ENCODE results near the gene CNTN4.

Gene CNTN4

DNA sequence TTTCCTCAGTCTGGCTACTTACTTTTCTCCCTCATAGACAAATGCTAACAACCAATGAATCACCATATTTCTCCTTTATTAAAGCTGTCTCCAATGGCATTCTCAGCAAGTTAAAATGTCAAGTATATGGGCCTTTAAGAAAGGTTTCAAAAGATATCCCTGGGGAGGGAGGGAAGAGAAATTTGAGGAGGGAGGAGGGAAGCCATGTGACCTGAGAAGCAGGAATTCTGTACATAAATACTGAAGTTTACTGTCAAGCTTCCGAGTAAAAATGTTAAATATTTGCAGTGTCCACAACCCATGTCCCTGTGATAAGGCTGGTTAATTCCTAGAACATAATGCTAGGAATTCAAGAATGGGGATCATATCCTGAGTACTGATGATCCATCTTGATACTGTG is 175.9 kb downstream of the CNTN4 start:
- DNase-seq = no peak

- no peak for DNase-seq
Observed at GRCh38 chr3:2283818-2284217, 185.2 kb downstream of the CNTN4 start.

GRCh38 chr3:2300938-2301337 is 202.3 kb downstream of the CNTN4 start:
- DNase-seq = no peak

DNA sequence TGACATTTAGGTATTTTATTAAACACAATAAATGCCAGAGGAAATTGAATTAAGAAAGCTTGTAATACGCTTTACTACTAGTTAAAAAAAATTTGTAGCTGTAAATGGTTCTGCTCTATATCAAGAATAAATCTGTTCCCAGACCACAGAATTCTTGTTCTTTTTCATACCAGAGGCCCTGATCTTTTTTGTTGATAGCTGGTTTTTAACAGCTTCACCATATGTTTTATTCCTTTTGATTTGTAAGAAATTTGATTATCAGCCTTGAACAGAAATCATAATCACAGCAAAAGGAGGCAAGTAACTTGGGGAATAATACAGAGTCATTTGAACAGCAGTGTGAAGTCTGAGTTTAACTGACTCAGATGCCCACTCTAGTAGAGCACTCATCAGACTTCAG is 202.7 kb downstream of the CNTN4 start:
- no peak for DNase-seq

GRCh38 chr3:2303566-2303965 is 204.9 kb downstream of the CNTN4 start:
- DNase-seq = no peak

GRCh38 chr3:2311022-2311421 is 212.4 kb downstream of the CNTN4 start:
- DNase-seq = no peak

- no peak for DNase-seq
Observed at GRCh38 chr3:2317521-2317920, 218.9 kb downstream of the CNTN4 start.

DNA sequence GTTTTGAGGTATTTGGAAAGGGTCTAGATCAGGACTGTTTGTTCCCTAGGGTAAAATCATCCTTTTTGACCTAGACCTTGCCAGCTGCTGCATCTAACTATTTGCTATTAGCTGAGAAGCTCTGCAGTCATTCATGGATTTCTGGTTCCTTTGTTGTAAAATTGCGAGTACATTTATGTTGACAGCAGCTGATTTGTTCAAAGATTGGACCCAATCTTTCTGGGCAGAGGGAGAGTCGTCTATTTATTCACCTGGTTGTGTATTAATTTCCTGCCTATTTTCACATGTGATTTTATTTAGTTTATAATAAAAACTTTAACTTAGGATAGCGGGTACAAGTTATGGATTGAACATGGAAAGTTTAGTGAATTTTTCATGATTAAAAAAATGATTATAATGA is 236.3 kb downstream of the CNTN4 start:
- DNase-seq = no peak

- no peak for DNase-seq
Observed at GRCh38 chr3:2343031-2343682, 244.5 kb downstream of the CNTN4 start.

DNA sequence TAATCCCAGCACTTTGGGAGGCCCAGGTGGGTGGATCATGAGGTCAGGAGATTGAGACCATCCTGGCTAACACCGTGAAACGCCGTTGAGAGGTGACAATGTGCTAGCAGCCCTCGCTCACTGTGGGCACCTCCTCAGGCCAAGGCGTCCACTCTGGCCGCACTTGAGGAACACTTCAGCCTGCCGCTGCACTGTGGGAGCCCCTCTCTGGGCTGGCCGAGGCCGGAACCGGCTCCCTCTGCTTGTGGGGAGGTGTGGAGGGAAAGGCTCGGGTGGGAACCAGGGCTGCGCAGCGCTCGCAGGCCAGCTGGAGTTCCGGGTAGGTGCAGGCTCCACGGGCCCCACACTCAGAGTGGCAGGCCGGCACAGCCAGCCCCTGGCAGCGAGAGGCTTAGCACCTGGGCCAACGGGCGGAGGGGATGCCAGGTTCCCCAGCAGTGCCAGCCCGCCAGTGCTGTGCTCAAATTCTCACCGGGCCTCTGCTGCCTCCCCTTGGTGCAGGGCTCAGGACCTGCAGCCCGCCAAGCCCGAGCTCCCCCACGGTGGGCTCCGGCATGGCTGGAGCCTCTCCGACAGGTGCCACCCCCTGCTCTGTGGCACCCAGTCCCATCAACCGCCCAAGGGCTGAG is 253.6 kb downstream of the CNTN4 start:
- DNase-seq = no peak

DNA sequence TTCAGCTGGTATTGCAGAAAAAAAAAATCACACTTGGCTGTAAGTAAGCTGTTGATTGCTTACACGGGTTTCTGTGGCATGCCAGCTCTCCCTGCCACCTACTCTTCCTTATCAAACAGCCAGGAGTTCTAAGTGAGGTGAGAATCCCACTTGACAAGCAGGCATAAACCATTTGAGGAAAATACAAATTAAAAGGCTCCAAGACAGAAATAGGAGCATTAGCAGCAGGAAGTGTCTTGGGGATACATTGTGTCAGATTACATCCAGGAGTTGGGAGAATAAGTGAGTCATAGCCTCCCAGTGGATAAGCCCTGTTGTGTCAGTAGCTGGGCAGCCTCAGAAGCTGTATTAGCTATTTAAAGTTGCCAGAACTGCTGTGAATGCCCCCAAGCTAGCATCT is 256.0 kb downstream of the CNTN4 start:
- DNase-seq = no peak

DNA sequence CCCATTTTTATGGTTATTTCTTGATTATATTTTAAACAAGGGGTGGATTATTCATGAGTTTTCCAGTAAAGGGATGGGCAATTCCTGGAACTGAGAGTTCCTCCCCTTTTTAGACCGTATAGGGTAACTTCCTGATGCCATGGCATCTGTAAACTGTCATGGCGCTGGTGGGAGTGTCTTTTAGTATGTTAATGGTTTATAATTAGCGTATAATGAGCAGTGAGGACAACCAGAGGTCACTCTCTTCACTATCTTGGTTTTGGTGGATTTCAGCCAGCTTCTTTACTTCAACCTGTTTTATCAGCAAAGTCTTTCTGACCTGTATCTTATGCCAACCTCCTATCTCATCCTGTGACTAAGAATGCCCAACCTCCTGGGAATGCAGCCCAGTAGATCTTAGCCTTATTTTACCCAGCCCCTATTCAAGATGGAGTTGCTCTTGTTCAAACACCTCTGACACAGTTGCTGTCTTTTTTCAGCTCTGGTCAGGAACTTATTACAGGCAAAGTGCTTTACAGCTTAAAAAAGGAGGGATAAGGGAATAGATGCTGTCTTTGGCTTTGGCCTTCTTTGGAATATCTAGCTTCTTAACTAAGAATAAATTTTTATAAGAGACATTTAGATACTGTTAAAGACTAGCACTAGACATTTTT is 257.8 kb downstream of the CNTN4 start:
- DNase-seq = no peak

- DNase-seq = no peak
Observed at GRCh38 chr3:2360815-2361214, 262.1 kb downstream of the CNTN4 start.

DNA sequence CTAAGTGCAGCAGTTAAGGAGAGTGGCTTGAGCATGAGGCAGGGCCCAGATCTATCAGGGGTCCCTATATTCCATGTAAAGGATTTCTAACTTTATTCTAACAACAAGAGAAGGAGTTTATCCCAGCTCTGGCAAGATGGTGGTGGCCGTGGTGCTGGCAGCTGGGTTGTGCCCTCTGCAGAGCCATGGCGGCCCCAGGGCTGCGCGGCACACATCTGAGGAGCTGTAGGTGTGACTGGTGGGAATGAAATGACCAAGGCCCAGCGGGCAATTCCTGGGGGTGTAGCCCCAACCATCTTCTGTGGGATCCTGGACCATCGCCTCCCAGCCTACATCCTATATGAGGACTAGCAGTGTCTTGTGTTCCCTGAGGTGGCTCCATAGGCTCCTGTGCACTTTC is 263.5 kb downstream of the CNTN4 start:
- no peak for DNase-seq

DNA sequence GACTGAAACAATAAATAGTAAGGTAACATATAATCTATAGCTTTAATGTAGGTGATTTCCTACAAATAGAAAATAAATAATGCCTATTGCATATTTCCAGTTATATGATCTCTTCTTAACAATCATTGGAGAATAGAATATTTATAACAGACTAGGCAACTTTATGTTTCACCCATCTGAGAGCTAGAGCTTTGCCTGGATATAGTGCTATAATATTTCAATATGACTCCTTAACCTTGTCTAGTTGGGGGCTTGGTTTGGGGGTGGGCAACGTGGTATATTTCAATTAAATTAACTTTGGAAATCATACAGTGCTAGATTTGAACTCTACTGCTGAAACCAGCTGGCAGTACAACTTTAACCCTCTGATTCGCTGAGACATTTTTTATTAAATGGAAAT is 265.2 kb downstream of the CNTN4 start:
- no peak for DNase-seq

DNA sequence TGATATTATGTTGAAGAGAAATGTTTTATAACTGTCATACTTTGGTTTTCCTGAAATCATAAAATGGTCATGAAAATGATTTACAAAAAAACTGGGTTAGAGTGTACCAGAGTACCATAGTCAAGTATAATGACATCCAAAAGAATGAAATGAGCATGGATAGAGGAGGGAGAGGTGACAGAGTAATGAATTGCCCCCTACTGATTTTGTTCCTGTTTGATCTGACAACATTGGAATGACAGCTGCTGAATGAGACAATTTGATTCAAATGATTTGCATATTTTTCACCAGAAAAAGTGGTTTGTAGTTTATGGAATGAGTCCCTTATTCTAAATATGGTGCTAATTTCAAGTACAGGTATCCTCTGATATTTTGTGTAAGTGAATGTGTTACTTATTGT is 271.7 kb downstream of the CNTN4 start:
- no peak for DNase-seq

DNA sequence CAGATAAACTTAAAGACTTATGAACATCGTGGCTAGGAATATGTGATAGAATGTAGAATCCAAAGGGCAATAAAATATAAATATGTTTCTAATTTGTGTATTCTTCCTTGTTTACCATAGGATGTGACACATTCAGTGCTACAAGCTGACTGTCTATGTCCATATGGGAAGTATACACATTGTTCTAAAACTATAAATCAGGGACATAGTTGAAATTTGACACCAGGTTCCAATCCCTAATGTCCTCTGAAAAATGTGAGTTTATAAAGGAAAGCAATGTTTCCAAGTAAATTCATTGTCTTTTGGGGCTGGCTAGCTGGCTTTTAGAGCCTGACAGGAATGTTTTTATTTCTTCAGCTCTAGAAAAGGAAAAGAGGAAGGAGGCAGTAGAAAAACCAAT is 273.6 kb downstream of the CNTN4 start:
- DNase-seq = no peak

DNA sequence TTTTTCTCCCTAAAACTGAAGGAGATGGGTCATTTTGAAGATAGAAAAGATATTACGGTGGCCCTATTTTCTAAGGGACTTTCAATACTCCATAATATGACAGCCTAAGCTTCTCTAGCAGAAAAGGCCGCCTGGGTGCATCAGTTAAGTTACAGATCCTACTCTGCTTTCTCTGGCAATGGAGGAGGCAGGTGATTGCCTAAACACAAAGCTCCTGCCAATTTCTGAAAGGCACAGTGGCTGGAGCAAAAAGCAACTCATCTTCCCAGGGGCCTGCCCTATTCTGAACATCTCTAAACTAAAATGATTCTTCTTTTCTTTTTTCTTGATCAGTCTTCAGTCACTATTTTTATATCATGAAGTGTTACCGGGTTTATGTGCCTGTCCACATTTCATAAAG is 276.7 kb downstream of the CNTN4 start:
- no peak for DNase-seq

GRCh38 chr3:2377281-2377680 is 278.6 kb downstream of the CNTN4 start:
- DNase-seq = no peak

DNA sequence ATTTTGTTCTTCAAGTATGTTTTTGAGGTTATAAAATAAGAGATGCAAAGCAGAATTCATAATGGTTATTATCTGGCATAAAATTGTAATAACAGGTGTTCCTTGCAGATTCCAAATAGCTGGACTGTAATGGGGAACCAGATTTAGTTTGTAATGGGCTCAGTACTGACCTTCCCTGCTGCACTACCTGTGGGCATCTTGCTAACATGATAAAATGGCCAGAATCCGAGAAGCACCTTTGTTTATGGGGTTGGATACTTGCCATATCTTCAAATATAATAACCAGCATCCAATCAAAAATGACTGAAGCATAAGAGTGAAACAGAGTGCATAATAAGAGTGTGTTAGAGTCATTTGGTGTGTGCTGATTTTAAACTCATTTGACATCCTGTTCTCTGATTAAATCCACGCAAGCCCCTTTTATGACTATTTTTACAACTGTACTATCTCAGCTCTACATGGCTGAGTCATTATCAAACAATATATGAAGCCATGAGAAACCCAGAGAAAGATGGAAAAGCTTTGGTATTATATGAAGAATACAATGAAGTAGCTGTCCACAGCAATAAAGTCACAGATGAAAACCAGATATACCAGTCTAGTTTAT is 292.4 kb downstream of the CNTN4 start:
- no peak for DNase-seq

DNA sequence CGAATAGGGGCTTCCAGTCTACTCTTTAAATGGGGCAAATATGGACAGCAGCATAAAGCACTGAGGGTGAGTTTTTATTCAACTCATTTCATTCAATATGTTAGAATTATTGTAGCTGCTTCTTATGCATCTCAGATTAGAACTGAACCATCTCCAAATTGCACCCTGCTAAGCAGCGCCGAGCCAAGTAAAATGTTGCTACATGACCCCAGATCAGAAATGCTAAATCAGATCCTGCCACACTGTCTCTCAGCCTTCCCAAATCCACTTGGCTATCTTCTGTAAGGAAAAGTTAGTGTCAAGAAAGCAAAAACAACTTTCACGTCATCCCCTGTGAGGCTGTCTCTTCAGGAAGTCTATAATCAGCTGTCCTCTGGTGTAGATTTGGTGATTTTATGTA is 293.2 kb downstream of the CNTN4 start:
- no peak for DNase-seq

DNA sequence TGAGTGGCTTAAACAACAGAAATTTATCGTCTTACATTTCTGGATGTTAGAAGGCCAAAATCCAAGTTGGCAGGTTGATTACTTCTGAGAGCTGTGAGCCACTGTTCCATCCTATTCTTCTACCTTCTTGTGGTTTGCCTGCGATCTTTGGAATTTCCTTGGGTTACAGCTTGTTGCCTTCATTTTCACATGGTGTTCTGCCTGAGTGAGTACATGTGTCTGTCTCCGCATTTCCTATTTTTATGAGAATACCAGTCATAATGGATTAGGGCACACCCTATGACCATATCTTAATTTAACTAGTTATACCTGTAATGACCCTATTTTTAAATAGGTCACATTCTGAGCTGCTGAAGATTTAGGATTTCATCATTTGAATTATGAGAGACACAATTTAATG is 294.3 kb downstream of the CNTN4 start:
- DNase-seq = no peak

- DNase-seq = no peak
Observed at GRCh38 chr3:2415083-2415482, 316.4 kb downstream of the CNTN4 start.

- no peak for DNase-seq
Observed at GRCh38 chr3:2420919-2421318, 322.3 kb downstream of the CNTN4 start.
